B cell (primary cell): ENCODE measurements around the gene SLC38A5.

Source experiments
- EZH2 ChIP-seq: IDR thresholded peaks from 2 replicates; pipeline ENCODE4 v1.6.1; 2012; ENCODE audit warnings: borderline replicate concordance, low read depth, mild to moderate bottlenecking, moderate library complexity, low read length; ENCODE audit not compliant: insufficient read depth, poor library complexity, severe bottlenecking
- TF ChIP-seq, protein P1 (sequence below): fragments of 200-600 bp; IDR thresholded peaks from one replicate; pipeline ENCODE4 v1.8.0; 2022; ENCODE audit warnings: antibody characterized with exemption, mild to moderate bottlenecking

DNA sequence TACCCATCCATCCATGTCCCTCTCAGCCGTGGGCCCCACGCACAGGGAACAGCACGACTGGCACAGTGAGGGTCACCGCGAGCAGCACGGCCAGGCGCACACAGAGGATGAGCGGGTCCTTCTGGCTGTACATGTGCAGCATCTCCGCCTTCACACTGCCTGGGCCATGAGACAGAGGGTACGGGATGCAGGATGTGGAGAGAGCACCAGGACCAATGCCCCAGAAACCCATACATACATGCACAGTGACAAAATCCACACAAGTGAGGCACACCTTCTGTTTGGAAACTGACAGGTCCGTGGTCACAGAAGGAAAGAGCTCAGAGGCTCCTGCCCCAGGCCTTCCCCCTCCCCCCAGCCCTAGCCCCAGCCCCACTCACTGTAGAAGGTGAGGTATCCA lies 9.5 kb downstream of the SLC38A5 start:
- TF ChIP-seq, protein P1, sequence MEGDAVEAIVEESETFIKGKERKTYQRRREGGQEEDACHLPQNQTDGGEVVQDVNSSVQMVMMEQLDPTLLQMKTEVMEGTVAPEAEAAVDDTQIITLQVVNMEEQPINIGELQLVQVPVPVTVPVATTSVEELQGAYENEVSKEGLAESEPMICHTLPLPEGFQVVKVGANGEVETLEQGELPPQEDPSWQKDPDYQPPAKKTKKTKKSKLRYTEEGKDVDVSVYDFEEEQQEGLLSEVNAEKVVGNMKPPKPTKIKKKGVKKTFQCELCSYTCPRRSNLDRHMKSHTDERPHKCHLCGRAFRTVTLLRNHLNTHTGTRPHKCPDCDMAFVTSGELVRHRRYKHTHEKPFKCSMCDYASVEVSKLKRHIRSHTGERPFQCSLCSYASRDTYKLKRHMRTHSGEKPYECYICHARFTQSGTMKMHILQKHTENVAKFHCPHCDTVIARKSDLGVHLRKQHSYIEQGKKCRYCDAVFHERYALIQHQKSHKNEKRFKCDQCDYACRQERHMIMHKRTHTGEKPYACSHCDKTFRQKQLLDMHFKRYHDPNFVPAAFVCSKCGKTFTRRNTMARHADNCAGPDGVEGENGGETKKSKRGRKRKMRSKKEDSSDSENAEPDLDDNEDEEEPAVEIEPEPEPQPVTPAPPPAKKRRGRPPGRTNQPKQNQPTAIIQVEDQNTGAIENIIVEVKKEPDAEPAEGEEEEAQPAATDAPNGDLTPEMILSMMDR, result no peak
- no peak for TF ChIP-seq EZH2
